GM19467 (cell line): ENCODE results near the gene SEC14L3.

Experiments used
- ATAC-seq: cut with Tn5 transposase; IDR thresholded peaks from one replicate; pipeline ENCODE4 v1.9.1; 2021; ENCODE audit warnings: mild to moderate bottlenecking, moderate library complexity; ENCODE audit not compliant: unreplicated experiment

SEC14L3 gene

DNA sequence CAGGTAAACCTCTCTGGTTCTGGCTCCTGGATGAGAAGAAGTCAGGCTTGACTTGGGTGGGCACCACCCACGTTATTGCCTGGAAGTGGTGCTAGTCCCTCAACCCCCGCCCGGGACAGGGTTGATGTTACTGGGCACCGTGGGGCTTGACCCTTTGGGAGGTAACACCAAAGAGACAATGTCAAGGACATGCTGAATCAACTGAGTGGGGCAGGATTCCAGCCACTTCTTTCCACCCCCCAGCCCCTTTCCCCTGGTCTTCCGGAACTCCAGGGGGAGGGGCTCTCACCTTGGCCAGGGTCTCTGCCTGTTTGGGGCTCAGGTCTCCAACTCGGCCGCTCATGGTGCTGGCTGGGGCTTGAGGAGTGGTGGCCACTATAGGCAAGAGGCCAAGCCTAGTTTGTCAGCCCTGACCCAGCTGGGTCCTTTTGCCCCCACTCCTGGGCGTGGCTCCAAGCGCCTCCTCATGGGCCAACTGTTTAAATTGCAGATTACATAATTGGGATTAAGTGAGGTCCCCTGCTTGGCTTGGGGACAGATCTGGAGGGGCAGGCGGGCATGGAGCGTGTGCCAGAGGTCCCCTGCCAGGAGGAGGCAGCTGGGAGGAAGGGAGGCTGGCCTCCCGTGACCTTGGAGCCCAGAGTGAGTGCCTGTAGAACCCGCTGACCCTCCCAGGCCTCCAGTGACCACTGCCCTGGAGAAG is at the start of gene SEC14L3:
TSS of gene SEC14L3 (minus strand) at position 402 of the 703 bp plus-strand sequence. CDS start at position 343, 59 bp downstream.
- no peak for ATAC-seq

DNA sequence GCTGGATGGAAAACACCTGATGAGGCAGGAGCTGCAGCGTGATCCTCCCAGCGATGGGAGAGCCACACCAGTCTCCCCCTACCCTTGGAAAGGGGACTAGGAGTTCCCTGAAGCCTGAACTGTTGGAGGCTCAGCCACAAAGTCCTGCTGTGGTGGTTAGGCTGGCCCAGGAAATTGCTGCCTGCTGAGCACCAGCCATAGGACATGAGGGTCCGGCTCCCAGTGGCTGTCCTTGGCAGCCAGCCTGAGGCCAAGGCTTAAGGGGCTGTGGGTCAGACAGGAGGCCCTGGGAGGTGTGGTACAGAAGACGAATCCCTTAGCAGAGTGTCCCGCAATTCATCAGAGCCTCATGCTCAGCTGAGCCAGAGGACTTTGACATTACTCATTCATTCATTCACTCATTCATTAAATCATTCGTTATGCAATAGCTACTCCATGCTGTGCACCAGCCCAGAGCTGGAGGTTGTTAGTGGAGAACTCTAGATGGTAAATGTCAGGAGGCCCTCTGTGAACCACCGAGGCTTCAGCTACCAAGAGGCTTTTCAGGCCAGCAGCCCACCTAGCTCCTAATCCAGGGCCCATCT is 48.1 kb upstream of the SEC14L3 start:
- no peak for ATAC-seq

DNA sequence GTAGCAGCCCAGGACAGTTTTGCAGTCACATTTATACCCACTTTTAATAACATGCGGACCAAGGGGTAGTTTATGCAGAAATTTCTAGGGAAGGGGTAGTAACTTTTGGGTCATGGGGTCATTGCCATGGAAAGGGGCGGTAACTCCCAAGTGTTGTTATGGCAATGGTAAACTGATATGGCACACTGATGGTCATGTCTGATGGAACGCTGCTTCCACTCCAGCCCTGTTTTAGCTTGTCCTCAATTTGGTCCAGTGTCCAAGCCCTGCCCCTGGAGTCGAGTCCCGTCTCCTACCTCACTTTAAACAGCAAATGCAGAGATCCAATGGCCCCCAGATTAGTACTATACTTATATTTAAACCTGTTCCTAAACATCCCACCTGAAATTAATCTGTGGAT is 44.9 kb upstream of the SEC14L3 start:
- no peak for ATAC-seq

DNA sequence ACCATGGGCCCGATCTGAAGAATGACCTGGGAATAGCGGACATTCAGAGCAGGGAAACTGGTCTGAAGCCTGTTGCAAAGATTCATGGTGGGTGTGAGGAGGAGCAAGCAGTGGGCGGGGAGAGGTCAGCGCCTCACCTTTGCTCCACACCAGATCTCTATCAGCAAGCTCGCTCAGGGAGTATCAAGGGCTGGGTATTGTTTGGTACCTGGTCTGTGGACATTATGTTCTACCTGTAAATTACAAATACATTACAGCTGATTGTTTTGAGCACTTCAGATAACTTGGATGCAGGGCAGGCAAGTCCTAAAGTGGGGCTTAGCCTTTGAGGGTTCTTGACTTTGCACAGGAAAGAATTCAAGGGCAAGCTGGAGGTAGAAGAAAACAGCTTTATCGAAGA is 44.5 kb upstream of the SEC14L3 start:
- no peak for ATAC-seq

DNA sequence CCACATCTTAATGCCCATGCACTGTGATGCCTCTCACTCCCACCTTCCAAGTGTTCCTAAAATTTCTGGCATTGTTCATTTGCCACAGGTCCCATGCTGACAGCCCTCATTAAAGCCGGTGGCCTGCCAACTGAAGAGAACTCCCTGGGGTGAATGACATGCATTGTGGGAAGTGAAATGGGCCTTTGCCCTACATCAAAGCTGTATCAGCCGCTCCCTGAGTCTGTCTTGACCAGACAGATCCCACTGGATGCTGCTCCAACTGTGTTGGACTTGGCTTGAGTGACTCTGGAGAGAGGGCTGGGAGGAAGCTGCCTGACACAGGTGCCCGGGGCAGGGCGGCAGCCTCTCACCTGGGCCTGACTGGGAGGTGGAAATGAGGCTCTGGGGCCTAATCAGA is 42.4 kb upstream of the SEC14L3 start:
- ATAC-seq = no peak

DNA sequence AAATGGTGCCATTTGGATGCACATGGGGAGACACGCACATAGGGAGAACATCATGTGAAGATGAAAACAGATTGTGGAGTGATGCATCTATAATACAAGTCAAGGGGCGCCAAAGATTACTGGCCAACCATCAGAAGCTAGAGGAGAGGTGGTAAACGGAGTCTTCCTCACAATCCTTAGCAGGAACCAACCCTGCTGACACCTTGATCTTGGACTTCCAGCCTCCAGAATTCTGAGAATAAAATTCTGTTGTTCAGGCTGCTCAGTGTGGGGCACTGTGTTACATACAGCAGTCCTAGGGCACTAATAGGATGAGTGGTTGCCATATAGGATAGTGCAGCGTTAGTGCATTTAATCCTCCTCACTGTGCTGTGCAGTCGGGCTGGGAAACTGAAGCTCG is 41.6 kb upstream of the SEC14L3 start:
- ATAC-seq = no peak

DNA sequence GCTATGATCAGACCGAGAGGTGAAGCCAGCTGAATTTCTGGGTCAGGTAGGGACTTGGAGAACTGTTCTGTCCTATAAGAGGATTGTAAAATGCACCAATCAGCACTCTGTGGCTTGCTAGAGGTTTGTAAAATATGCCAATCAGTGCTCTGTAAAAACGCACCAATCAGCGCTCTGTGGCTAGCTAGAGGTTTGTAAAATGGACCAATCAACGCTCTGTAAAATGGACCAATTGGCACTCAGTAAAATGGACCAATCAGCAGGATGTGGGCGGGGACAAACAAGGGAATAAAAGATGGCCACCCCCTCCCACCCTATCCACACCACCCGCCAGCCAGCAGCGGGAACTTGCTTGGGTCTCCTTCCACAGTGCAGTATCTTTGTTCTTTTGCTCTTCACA is 40.1 kb upstream of the SEC14L3 start:
- no peak for ATAC-seq

DNA sequence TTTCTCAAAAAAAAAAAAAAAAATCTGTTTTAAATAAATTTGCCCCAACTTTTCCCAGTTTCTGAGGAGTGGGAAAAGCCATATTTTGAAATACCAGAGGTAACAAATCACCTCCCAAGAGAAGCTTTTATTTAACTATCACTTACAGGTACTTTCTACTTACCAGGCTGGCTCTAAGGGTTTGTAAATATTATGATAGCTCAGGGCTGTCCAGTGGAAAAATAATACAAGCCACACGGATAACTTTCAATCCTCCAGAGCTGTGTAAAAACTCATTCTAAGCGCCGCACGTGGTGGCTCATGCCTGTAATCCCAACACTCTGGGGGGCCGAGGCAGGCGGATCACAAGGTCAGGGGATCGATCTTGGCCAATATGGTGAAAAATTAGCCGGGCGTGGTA is 39.3 kb upstream of the SEC14L3 start:
- ATAC-seq = no peak

DNA sequence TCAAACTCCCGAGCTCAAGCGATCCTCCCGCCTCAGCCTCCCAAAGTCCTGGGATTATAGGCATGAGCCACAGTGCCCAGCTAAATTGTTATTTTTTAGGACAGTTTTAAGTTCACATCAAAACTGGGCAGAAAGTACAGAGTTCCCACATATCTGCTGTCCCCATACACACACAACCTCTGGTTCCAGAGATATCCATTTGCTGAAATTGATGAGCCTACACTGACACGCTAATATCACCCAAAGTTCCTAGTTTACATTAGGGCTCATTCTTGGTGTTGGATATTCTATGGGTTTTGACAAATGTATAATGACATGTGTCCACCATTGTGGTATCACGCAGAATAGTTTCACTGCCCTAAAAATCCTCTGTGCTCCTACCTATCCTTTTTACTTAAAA is 36.4 kb upstream of the SEC14L3 start:
- ATAC-seq = no peak

DNA sequence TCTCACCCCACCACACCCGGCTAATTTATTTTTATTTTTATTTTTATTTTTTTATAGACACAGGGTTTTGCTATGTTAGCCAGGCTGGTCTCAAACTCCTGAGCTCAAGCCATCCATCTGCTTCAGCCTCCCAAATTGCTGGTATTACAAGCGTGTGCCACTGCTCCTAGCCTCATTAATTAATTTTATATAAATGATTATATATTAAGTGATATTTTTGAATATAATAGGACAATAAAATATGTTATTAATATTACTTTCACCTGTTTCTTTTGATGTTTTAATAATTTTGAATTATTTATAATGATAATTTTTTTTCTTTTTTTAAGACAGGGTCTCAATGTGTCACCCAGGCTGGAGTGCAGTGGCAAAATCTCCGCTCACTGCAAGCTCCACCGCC is 35.9 kb upstream of the SEC14L3 start:
- ATAC-seq = no peak

DNA sequence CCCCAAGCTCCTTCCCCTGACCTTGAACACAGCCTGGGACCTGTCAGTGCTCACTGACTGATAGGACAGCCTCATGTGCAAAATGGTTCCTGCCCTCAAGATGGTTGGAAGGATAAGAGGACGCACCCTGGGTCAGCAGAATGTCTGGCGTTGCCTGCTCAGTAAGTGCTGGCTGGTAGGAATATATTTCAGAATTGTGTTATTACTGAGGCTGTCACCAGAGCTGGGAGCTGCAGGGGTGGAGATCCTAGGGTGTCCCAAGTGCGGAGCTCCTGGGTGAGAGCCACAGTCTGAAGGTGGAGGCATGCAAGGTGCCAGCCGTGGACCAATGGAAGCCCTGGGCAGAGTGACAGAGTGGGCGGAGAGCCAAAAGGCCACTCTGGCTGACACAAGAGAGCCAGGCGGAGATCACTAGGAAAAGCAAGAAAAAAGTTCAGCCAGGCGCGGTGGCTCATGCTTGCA is 34.7 kb upstream of the SEC14L3 start:
- no peak for ATAC-seq

DNA sequence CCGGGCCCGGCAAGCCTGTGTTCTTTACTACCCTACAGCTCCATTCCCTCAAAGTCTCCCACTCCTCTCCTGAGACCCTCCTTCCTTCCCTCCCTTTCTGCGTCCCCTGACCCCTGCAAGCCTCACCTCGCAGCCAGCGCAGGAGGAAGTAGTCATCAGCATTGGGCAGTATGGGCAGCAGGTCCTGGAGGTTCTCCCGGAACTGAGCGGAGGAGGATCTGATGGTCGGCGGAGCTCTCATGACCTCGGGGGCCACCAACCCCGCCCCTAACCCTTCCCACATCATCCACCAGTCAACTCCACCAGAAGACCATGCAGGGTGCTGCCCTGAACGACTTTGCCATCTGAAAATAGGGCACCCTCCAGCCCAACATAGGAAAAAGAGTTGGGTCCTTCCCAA is 31.7 kb upstream of the SEC14L3 start:
- ATAC-seq = no peak

DNA sequence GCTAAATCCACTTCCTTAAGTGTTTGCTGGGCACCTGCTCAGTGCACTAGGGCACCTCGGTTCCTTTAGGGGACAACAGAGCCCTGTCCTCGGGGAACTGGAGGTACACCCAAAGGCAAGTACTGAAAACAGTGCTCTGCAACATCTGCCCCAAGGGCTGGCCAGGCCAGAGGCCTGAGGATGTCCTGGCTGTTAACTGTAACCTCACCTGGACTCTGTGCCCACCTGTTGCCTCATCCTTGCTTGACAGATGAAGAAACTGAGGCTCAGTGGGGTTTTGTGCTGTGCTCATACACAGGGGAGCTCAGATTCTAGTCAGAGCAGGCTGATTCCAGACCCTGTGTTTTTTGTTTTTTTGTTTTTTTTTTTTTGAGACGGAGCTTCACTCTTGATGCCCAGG is 31.1 kb upstream of the SEC14L3 start:
- ATAC-seq = no peak

DNA sequence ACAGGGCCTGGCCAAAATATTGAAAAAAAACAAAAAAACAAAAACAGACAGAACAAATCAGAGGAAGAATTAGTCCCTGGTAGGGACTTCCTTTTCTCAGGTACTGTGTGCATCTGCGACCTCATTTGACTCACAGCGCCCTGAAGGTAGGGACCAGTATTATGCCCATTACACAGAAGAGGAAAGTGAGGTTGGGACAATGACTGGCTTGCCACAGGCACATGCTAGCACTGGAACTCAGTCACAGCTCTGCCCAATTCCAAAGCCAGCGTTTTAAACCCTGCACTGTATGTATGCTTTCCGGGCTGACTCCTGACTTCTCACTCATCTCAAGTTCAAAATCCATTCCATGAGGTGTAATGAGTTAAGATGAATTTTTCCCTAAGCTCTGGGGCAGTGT is 30.3 kb upstream of the SEC14L3 start:
- no peak for ATAC-seq

DNA sequence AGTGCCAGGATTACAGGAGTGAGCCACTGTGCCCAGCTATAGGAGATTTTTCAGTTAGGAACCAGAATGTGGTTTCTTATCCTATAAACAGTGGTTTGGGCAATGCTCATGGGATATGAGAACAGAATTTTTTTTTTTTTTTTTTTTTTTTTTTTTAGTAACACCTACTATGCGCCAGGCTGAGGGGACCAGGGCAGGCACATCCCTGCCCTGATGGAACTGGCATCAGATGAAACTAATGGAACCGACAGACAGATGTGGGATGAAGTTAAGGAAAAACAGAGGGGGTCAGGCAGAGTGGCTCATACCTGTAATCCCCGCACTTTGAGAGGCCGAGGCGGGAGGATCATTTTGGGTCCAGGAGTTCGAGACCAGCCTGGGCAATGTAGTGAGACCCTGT is 28.8 kb upstream of the SEC14L3 start:
- no peak for ATAC-seq

DNA sequence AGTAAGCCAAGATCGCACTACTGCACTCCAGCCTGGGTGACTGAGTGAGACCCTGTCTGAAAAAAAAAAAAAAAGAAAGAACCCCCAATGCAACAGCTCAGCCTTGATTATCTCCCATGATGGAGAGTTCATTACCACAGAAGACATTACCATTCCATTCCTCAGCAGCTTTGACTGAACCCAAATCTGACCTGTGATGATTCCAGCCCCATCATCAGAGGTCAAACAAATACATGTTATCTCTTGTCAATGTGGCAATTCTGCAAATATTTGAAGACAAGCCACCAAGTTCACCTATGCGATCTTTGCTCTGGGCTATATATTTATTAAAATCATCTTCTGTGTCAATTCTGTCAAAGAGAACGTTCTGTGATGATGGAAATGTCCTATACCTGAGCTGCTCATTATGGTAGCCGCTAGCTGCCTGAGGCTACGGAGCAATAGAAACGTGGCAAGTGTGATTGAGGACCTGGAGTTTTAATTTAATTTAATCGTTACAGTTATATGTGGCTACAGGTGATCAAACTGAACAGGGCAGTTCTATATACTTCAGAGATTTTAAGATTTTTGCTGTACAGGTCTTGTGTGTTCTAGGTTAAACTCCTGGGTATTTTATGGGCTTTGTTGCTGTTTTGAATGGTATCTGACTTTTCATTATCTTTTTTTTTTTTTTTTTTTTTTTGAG is 25.8 kb upstream of the SEC14L3 start:
- no peak for ATAC-seq

DNA sequence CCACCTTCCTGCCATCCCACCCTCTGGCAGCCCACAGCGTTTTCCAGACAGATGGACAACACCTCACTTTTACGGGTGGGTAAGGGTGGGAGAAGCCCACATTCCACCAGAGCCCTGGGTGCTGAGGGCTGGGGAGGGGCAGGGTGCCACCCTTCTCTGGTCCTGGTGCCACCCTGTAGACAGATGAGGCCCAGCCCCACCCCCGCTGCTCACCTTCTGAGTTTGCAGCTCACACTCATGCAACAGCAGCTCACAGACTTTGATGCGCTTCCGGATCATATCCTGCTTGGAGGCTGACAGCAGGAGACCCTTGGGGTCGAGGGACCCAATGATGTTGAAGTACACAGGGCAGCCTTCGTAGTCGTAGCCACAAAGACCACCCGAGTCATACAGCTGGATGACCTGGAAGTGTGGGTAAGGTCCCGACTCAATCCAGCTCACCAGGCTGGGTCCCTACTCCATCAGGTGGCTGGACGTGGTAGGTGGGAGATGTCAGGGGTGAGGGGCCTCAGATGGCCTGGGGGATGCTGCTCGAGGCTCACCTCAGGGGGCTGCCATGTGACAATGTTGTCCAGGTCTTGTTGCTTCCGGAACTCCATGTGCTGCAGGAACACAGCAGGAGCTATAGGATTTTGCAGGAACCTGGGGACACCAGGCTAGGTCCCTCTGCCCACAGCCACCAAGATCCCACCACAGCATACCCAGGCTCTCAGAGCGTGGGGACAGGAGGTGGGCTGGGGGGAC is 23.4 kb upstream of the SEC14L3 start:
- no peak for ATAC-seq

DNA sequence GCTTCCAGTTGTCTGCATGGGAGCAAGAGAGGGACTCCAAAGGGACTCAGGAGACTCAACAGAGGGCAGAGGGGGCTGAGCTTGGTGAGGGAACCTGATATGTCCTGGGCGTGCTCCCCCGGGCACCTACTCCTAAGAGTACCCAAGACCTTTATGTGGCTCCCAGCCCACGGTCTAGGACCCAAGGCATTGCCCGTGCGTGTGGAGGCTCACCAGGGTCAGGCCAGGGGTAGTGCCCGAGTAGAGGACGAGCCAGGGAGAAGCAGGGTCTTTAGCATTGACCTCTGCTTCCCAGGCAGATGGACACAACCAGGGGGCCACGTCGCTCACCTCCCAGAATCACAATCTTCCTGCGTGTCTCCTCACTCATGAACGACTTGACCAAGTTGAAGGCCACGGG is 20.3 kb upstream of the SEC14L3 start:
- ATAC-seq = no peak

DNA sequence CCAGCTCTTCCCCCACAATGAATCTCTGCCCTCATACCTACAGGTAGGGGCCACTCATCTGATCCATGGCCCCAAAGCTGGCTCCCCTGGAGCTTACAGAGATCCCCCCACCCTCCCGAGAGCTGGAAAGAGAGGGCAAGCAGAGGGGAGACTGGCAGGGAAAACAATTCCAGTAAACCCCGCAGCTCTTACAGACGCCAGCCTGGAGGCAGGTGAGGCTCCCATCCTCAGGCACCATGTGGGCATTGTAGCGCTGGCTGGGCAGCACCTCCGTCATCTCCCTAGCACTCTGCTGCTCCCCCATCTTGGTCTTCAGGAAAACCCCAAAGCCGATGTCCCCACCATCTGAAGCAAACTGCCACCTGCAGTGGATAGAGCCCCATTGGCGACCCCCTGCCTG is 19.6 kb upstream of the SEC14L3 start:
- no peak for ATAC-seq

DNA sequence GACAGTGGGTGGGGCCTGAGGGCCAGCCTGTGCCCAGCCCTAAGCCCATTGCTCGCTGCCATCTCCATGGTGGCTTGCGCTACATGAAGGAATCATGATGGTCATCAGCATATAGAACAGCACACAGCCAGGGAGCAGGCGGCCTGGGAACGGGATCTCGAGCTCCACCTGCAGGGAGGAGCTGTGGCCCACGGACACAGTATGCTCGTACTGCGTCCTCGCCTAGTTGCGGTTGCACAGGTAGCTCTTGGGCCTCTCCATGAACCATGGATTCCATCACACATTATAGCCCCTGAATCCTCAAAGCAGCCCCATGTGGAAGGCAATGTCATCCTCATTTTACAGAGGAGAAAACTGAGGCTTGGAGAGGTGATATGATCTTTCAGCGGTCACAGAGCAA is 18.6 kb upstream of the SEC14L3 start:
- no peak for ATAC-seq

DNA sequence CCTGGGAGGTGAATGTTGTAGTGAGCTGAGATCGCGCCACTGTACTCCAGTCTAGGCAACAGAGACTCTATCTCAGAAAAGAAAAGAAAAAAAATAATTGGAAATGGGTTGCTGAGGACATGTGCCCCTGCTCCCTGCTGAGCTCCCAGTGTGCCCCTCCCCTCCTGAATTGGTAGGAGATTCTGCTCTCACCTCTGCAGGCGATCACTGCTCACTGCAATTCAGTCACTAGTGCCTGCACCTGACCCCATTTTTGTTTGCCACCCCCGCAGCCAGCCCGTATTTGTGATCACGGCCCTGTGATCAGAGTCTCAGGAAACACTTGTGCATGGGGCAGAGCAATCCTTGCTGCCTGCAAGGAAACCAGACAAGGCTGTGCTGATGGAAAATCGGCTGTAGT is 16.3 kb upstream of the SEC14L3 start:
- no peak for ATAC-seq

DNA sequence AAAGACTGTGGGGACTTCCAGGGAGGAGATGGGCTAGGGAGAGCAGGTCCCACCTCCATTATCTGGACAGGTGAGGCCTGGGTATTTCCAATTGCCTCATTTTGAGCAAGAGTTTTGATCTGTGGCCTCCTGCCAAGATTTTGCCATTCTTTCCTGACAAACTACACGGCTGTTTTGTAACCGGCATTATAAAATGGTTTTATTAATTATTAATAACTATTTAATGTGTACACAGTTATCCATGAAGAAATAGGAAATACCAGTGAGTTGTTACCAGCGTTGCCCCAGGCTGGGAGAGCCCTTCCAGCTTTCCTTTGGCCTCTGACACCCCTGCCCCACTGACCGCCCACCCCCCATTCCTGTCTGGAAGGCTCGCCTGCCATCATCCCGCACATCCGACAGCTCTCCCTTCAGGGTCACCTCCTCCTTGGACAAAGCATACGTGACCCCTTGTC is 14.9 kb upstream of the SEC14L3 start:
- no peak for ATAC-seq
